ENCODE results near the gene GALNT2. TPM values are rescaled to one million over a fixed set of nuclear protein-coding genes. Genes with fewer than 3 reads are reported as not detected.

GALNT2 gene
- total and polyA plus RNA-seq, 5 donors: 27.4 to 45.5 (median 38.8) TPM

DNA sequence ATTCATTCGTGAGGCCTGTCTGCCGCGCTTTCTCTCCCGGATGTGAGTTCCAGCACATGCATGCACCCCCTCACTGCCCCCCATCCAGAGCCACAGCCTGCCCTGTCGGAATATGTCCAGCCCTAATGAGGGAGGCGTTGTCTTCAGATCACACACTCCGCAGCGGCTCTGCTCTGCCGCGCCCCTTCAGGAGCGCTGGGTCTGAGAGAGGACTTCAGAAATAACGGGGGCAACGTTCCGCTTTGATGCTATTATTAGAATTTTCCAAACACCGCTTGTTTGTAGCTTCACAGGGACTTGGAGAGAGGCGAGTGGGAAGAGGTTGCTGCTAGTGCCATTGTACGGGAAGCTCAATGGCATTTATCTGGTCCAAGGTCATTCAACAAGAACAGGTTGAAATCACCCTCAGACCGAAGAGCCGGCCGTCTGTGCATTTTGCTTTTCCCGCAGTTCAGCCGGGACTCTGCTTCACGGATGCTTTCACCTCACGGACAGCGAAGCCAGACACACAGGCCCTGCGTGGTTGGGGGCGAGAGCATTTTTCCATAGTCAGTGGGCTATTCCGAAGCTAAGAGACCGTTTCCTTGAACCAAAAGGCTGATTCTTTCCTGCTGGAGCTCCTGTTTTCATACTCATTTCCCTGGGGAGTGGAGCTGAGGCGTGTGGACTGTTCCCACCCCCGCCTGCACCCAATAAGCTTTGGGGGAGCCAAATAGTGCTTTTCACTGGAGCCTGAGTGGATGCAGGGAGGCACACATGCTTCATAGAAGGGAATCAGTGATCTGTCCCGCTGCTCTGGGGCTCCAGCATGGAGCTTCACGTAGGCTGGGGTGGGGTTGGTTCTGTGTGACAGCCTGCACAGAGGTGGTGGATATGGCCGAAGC is 69.7 kb downstream of the GALNT2 start:
- Histone ChIP-seq H3K27me3 (ENCODE audit: control insufficient read depth, insufficient read depth) (no peaks in the 10 kb centered on the region), H3K27ac (ENCODE audit: low read length) (peak overlapping the region; percentile 28), H3K9me3 (ENCODE audit: control insufficient read depth, low read length) (no peaks in the 10 kb centered on the region), H3K4me3 (ENCODE audit: low read length) (no peak overlapping the region), H3K4me1 (ENCODE audit: control insufficient read depth, insufficient read depth, low read length) (peaks cover 16% of the 10 kb centered on the region)
- ATAC-seq (peak; percentile 32 to 49), DNase-seq (no peak)
- intact Hi-C loops (cut with DNase I): no loop called here
- 59% methylated on average over 34 of the region's 34 CpGs for WGBS

DNA sequence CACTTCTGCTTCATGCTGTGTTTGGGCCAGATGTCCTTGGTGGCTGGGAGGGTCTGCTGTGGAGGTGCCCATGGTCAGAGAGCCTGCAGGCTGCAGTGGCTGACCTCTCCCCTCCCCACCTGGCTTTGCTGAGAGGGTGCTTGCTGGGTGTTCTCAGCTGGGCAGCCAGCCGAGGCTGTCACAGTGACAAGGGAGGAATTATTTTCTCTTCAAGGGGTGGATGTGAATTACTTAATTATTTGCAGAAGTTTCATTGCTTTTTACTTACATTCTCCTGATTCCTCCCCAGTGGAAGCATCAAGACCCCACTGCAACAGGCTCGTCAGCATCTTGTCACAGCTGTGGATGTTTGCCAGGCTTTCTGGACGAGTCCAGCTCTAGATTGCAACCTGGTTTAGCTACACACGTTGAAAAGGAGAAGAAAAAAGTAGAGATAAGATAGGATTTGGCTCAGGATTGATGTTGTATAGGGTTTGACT is 70.3 kb downstream of the GALNT2 start:
- H3K27me3 ChIP-seq (ENCODE audit: control insufficient read depth, insufficient read depth): no peaks in the 10 kb centered on the region
- ATAC-seq (peak in 1 of 2 donors; percentile 12), DNase-seq (peak in 1 of 3 donors; percentile 54)
- H3K27ac ChIP-seq (ENCODE audit: low read length): no peak overlapping the region
- 38% methylated on average over 4 of the region's 4 CpGs for WGBS
- intact Hi-C loops (cut with DNase I): no loop called here
- no peak overlapping the region for H3K4me3 ChIP-seq (ENCODE audit: low read length)
- no peaks in the 10 kb centered on the region for H3K9me3 ChIP-seq (ENCODE audit: control insufficient read depth, low read length)
- H3K4me1 ChIP-seq (ENCODE audit: control insufficient read depth, insufficient read depth, low read length): peaks cover 16% of the 10 kb centered on the region

- WGBS: 88% methylated on average over 7 of the region's 7 CpGs
- H3K27me3 ChIP-seq (ENCODE audit: control insufficient read depth, insufficient read depth): no peaks in the 10 kb centered on the region
- H3K27ac ChIP-seq (ENCODE audit: low read length): no peak overlapping the region
- DNase-seq (no peak), ATAC-seq (no peak)
- H3K9me3 ChIP-seq (ENCODE audit: control insufficient read depth, low read length): no peaks in the 10 kb centered on the region
- no peak overlapping the region for H3K4me3 ChIP-seq (ENCODE audit: low read length)
- peaks cover 25% of the 10 kb centered on the region for H3K4me1 ChIP-seq (ENCODE audit: control insufficient read depth, insufficient read depth, low read length)
- intact Hi-C loops (cut with DNase I): no loop called here
Observed at GRCh38 chr1:230138561-230139239, 71.7 kb downstream of the GALNT2 start.

- Histone ChIP-seq H3K27ac (ENCODE audit: low read length) (no peak overlapping the region), H3K4me1 (ENCODE audit: control insufficient read depth, insufficient read depth, low read length) (peaks cover 29% of the 10 kb centered on the region), H3K27me3 (ENCODE audit: control insufficient read depth, insufficient read depth) (no peaks in the 10 kb centered on the region), H3K4me3 (ENCODE audit: low read length) (no peak overlapping the region), H3K9me3 (ENCODE audit: control insufficient read depth, low read length) (no peaks in the 10 kb centered on the region)
- 85% methylated on average over 4 of the region's 4 CpGs for WGBS
- ATAC-seq (no peak), DNase-seq (no peak)
- intact Hi-C loops (cut with DNase I): no loop called here
Observed at GRCh38 chr1:230139315-230139714, 72.3 kb downstream of the GALNT2 start.

GRCh38 chr1:230139741-230140140 is 72.7 kb downstream of the GALNT2 start:
- intact Hi-C loops (cut with DNase I): no loop called here
- Histone ChIP-seq H3K27me3 (ENCODE audit: control insufficient read depth, insufficient read depth) (no peaks in the 10 kb centered on the region), H3K4me1 (ENCODE audit: control insufficient read depth, insufficient read depth, low read length) (peaks cover 31% of the 10 kb centered on the region), H3K4me3 (ENCODE audit: low read length) (no peak overlapping the region), H3K9me3 (ENCODE audit: control insufficient read depth, low read length) (no peaks in the 10 kb centered on the region), H3K27ac (ENCODE audit: low read length) (no peak overlapping the region)
- WGBS: 93% methylated on average over 8 of the region's 8 CpGs
- no peak for ATAC-seq
- DNase-seq: no peak

GRCh38 chr1:230140221-230141020 is 73.4 kb downstream of the GALNT2 start:
- ATAC-seq (peak; percentile 32 to 52), DNase-seq (peak in 1 of 3 donors; percentile 78)
- H3K27ac ChIP-seq (ENCODE audit: low read length): no peak overlapping the region
- 32% methylated on average over 12 of the region's 12 CpGs for WGBS
- peaks cover 34% of the 10 kb centered on the region for H3K4me1 ChIP-seq (ENCODE audit: control insufficient read depth, insufficient read depth, low read length)
- no peaks in the 10 kb centered on the region for H3K27me3 ChIP-seq (ENCODE audit: control insufficient read depth, insufficient read depth)
- intact Hi-C loops (cut with DNase I): no loop called here
- H3K4me3 ChIP-seq (ENCODE audit: low read length): no peak overlapping the region
- no peaks in the 10 kb centered on the region for H3K9me3 ChIP-seq (ENCODE audit: control insufficient read depth, low read length)

GRCh38 chr1:230141021-230141648 is 74.1 kb downstream of the GALNT2 start:
- WGBS: 83% methylated on average over 8 of the region's 8 CpGs
- Histone ChIP-seq H3K4me1 (ENCODE audit: control insufficient read depth, insufficient read depth, low read length) (peaks cover 37% of the 10 kb centered on the region), H3K27me3 (ENCODE audit: control insufficient read depth, insufficient read depth) (no peaks in the 10 kb centered on the region), H3K4me3 (ENCODE audit: low read length) (no peak overlapping the region), H3K27ac (ENCODE audit: low read length) (no peak overlapping the region), H3K9me3 (ENCODE audit: control insufficient read depth, low read length) (no peaks in the 10 kb centered on the region)
- DNase-seq (no peak), ATAC-seq (no peak)
- intact Hi-C loops (cut with DNase I): no loop called here

DNA sequence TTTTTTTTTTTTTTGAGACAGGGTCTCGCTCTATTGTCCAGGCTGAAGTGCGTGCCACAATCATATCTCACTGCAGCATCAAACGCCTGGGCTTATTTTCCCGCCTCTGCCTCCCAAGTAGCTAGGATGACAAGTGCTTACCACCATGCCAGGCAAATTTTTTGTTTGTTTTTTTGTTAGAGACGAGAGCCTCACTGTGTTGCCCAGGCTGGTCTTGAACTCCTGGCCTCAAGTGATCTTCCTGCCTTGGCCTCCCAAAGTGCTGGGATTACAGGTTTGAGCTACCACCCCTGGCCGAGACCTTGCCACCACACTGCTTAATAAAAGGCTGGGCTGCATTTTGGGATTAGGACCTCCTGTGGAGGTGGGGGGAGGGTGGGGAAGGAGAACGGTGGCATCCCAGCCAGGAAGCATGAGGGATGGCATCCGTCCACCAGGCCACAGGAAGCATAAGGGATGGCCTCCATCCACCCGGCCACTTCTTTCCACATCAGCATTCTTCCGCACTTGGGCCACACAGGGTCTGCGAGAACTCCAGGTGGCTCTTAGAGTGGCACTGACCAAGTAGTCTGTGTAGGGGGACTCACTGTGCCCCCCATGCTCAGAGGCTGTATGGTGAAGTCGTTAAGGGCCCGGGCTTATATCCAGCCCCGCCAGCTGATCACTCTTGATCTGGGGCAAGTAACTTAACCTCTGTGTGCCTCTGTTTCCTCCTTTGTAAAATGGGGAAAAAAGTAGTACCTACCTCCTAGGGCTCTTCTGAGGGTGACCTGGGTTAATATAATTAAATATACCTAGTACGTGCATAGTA is 75.0 kb downstream of the GALNT2 start:
- ATAC-seq: no peak
- Histone ChIP-seq H3K9me3 (ENCODE audit: control insufficient read depth, low read length) (no peaks in the 10 kb centered on the region), H3K27me3 (ENCODE audit: control insufficient read depth, insufficient read depth) (no peaks in the 10 kb centered on the region), H3K4me1 (ENCODE audit: control insufficient read depth, insufficient read depth, low read length) (peaks cover 42% of the 10 kb centered on the region), H3K27ac (ENCODE audit: low read length) (no peak overlapping the region), H3K4me3 (ENCODE audit: low read length) (no peak overlapping the region)
- WGBS: 89% methylated on average over 15 of the region's 15 CpGs
- intact Hi-C loops (cut with DNase I): no loop called here
- no peak for DNase-seq

DNA sequence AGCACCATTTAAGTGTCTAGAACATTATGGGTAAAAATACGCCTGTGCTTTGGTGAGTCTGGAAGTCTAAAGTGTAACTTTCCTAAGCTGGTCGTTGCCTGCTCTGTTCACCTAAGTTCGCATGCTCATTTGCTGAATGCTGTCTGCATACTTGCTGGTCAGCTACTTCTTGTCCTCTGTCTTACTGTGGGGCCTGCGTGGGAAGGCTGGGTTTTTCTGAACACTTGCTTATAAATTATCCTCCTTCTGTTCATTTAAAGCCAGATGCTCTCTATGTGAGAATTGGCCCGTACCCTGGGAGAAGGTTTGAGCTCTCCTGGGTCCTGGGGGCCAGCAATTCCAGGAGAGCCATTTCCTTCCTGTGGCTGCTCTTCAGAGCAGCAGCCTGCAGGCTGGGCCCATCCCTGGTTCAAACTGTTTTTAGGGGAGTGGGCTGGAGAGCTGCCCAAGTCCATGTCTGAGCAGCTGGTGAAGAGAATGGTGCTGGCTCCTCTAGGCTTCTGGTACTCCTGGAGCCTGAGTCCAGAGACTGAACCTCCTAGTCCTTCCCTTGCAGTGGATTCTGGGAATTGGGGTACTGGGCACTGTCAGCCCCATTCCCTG is 75.7 kb downstream of the GALNT2 start:
- Histone ChIP-seq H3K4me1 (ENCODE audit: control insufficient read depth, insufficient read depth, low read length) (peaks cover 43% of the 10 kb centered on the region), H3K27me3 (ENCODE audit: control insufficient read depth, insufficient read depth) (no peaks in the 10 kb centered on the region), H3K27ac (ENCODE audit: low read length) (no peak overlapping the region), H3K4me3 (ENCODE audit: low read length) (no peak overlapping the region), H3K9me3 (ENCODE audit: control insufficient read depth, low read length) (no peaks in the 10 kb centered on the region)
- WGBS: 71% methylated on average over 5 of the region's 5 CpGs
- peak in 1 of 3 donors; percentile 64 for DNase-seq
- ATAC-seq: no peak
- intact Hi-C loops (cut with DNase I): no loop called here

Data from right cardiac atrium (tissue), 5 donors.